GM21737 (cell line): ENCODE data around the gene MAP3K20.
"Not testable (repeated sequence)": the region's sequence is repeated elsewhere in the genome, so short reads cannot be mapped to it uniquely, and the experiment has no call there.

Source experiments
- ATAC-seq: cut with Tn5 transposase; IDR thresholded peaks from one replicate; pipeline ENCODE4 v1.9.1; 2021; ENCODE audit warnings: mild to moderate bottlenecking, moderate library complexity; ENCODE audit not compliant: unreplicated experiment

Gene MAP3K20

GRCh38 chr2:173119069-173119807, 43.6 kb downstream of the MAP3K20 start:
- ATAC-seq = no peak

GRCh38 chr2:173119944-173120343, 44.3 kb downstream of the MAP3K20 start:
- ATAC-seq = no peak

GRCh38 chr2:173122936-173123335, 47.3 kb downstream of the MAP3K20 start:
- ATAC-seq = no peak

GRCh38 chr2:173124441-173124840, 48.8 kb downstream of the MAP3K20 start:
- no peak for ATAC-seq

- ATAC-seq = no peak
These were observed 51.2 kb downstream of the MAP3K20 start for GRCh38 chr2:173126819-173127218.

GRCh38 chr2:173128132-173128531, 52.5 kb downstream of the MAP3K20 start:
- not testable (repeated sequence) for ATAC-seq

- no peak for ATAC-seq
These were observed 55.1 kb downstream of the MAP3K20 start for GRCh38 chr2:173130496-173131465.

- no peak for ATAC-seq
These were observed 56.9 kb downstream of the MAP3K20 start for GRCh38 chr2:173132531-173132930.

- ATAC-seq = no peak
These were observed 59.1 kb downstream of the MAP3K20 start for GRCh38 chr2:173134703-173135102.

- no peak for ATAC-seq
These were observed 60.4 kb downstream of the MAP3K20 start for GRCh38 chr2:173136067-173136466.

- no peak for ATAC-seq
These were observed 61.0 kb downstream of the MAP3K20 start for GRCh38 chr2:173136599-173136998.

- no peak for ATAC-seq
These were observed 62.0 kb downstream of the MAP3K20 start for GRCh38 chr2:173137610-173138009.

- ATAC-seq = no peak
These were observed 63.3 kb downstream of the MAP3K20 start for GRCh38 chr2:173138962-173139361.

GRCh38 chr2:173141666-173142065, 66.0 kb downstream of the MAP3K20 start:
- ATAC-seq = no peak

- ATAC-seq = no peak
These were observed 69.8 kb downstream of the MAP3K20 start for GRCh38 chr2:173145454-173145853.

GRCh38 chr2:173146590-173146989, 70.9 kb downstream of the MAP3K20 start:
- no peak for ATAC-seq

GRCh38 chr2:173148520-173148919, 72.9 kb downstream of the MAP3K20 start:
- ATAC-seq = no peak

- peak; percentile 67 for ATAC-seq
These were observed 73.8 kb downstream of the MAP3K20 start for GRCh38 chr2:173149491-173149890.

- ATAC-seq = no peak
These were observed 74.4 kb downstream of the MAP3K20 start for GRCh38 chr2:173150087-173150486.

GRCh38 chr2:173150963-173151362, 75.3 kb downstream of the MAP3K20 start:
- no peak for ATAC-seq

- ATAC-seq = peak; percentile 63
These were observed 76.2 kb downstream of the MAP3K20 start for GRCh38 chr2:173151671-173152401.
